ENCODE results near the gene KLK6.
A peak's percentile ranks its signal among the peaks of the same experiment; 100 is the strongest.

Gene KLK6

GRCh38 chr19:50912727-50913716 lies 56.4 kb downstream of the KLK6 start:
- FAIRE-seq: no peak

GRCh38 chr19:50912102-50912599 lies 57.2 kb downstream of the KLK6 start:
- FAIRE-seq: no peak
- no peak for DNase-seq (ENCODE audit: insufficient read length, low spot score)

More at GRCh38 chr19:50912727-50913716, 56.4 kb downstream of the KLK6 start:
- no peak for DNase-seq (ENCODE audit: insufficient read length, low spot score)

- FAIRE-seq (no peak), DNase-seq (ENCODE audit: insufficient read length, low spot score) (no peak)
Measured at GRCh38 chr19:50911206-50912101, 57.9 kb downstream of the KLK6 start, which contains the start of gene KLK4. Gene KLK4 (minus strand): TSS chr19:50911395. CDS start chr19:50910738, 657 bp downstream.

- DNase-seq (ENCODE audit: insufficient read length, low spot score): no peak
- no peak for FAIRE-seq
Measured at GRCh38 chr19:50910722-50911121, 58.7 kb downstream of the KLK6 start.

GRCh38 chr19:50909240-50910070 lies 59.9 kb downstream of the KLK6 start:
- FAIRE-seq (peak; percentile 71), DNase-seq (ENCODE audit: insufficient read length, low spot score) (peak; percentile 66)
